Loucy (cell line): ENCODE results near the gene MXD4.

ENCODE experiments used
- H2AFZ ChIP-seq: fragments of 200-600 bp; sonication (generic); 2 replicates; pipeline ENCODE4 v1.6.0; 2016; ENCODE audit warnings: antibody characterized with exemption, mild to moderate bottlenecking, low read length, moderate library complexity
- H3F3A ChIP-seq: fragments of 200-600 bp; 2 replicates; pipeline ENCODE4 v1.6.0; 2016; ENCODE audit warnings: antibody characterized with exemption, low read depth, mild to moderate bottlenecking
- H3K27me3 ChIP-seq: fragments of 200-600 bp; sonication (generic); 2 replicates; pipeline ENCODE4 v1.6.1; 2014; ENCODE audit warnings: low read length, mild to moderate bottlenecking; ENCODE audit not compliant: insufficient read depth, poor library complexity, severe bottlenecking
- H3K36me3 ChIP-seq: fragments of 200-600 bp; sonication (generic); 2 replicates; pipeline ENCODE4 v1.6.1; 2016; ENCODE audit warnings: low read length; ENCODE audit not compliant: insufficient read depth
- H3K4me1 ChIP-seq: fragments of 200-600 bp; sonication (generic); 2 replicates; pipeline ENCODE4 v1.5.1; 2014; ENCODE audit warnings: low read length, mild to moderate bottlenecking; ENCODE audit not compliant: insufficient read depth, poor library complexity, severe bottlenecking
- H3K4me2 ChIP-seq: fragments of 200-600 bp; sonication (generic); 2 replicates; pipeline ENCODE4 v1.6.0; 2014; ENCODE audit warnings: antibody characterized with exemption, low read length, low read depth, mild to moderate bottlenecking; ENCODE audit not compliant: poor library complexity, severe bottlenecking
- H3K4me3 ChIP-seq: fragments of 200-600 bp; sonication (generic); 2 replicates; pipeline ENCODE4 v1.5.1; 2014; ENCODE audit warnings: low read length, mild to moderate bottlenecking, mixed read lengths; ENCODE audit not compliant: poor library complexity, severe bottlenecking
- H3K79me2 ChIP-seq: fragments of 200-600 bp; sonication (generic); 2 replicates; pipeline ENCODE4 v1.6.1; 2014; ENCODE audit warnings: low read length; ENCODE audit not compliant: insufficient read depth
- H3K9ac ChIP-seq: fragments of 200-600 bp; sonication (generic); 2 replicates; pipeline ENCODE4 v1.6.0; 2014; ENCODE audit warnings: mild to moderate bottlenecking, low read depth, low read length, moderate library complexity; ENCODE audit not compliant: poor library complexity, severe bottlenecking
- H3K9me2 ChIP-seq: fragments of 200-600 bp; sonication (generic); replicated peaks from 2 replicates; pipeline ENCODE4 v1.6.1; 2016; ENCODE audit warnings: low read depth, low read length, mixed read lengths
- H3K9me3 ChIP-seq: fragments of 200-600 bp; sonication (generic); 2 replicates; pipeline ENCODE4 v1.6.1; 2014; ENCODE audit warnings: mild to moderate bottlenecking, antibody characterized with exemption, low read length, low read depth; ENCODE audit not compliant: insufficient read depth
- H4K20me1 ChIP-seq: fragments of 200-600 bp; sonication (generic); 2 replicates; pipeline ENCODE4 v1.6.0; 2014; ENCODE audit warnings: antibody characterized with exemption, low read length, mild to moderate bottlenecking; ENCODE audit not compliant: insufficient read depth, poor library complexity, severe bottlenecking
- EZH2phosphoT487 ChIP-seq: fragments of 200-600 bp; IDR thresholded peaks from 2 replicates; pipeline ENCODE4 v1.6.1; 2018; ENCODE audit warnings: antibody characterized with exemption, mild to moderate bottlenecking, moderate library complexity, borderline replicate concordance
- TF ChIP-seq, protein P1 (sequence below): fragments of 200-600 bp; sonication (generic); conservative IDR thresholded peaks from 2 replicates; pipeline ENCODE4 v1.5.1; 2014; ENCODE audit warnings: mild to moderate bottlenecking, antibody characterized with exemption, low read length

MXD4 gene

DNA sequence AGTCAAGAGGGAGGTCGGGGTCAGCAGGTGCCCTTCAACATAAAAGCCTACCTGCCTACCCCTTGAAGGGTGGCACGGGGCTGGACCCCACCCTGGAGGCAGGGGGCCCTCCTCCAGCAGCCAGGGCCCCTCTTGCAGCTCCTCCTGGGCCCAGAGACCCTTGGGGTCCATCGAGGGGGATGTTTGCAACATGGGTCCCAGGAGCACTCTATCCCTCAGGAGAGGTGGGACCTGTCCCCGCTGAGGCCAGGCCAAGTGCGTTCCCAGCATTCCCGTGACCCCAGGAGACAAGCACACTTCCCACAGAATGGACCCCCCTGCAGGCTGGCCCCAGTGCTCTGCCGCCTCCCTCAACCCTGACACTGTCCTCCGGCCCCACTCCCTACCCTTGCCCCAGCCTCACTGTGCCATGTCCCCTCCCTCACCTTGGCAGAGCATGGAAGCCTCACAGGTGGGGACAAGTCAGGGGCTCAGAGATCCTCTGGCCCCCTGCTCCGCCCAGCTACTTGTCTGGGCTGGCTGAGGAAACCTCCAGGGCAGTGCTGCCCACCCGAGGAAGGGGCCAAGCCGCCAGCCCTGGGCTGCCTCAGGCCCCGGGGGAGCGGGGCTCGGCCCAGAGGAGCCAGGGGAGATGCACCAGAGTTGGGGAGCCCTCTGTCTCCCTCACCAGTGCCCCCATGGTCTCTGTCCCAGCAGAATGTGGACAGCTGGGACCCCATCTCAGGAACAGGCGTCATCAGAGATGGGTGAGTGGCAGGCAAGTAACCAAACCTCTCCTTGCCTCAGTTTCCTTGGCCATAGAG, 2.2 kb downstream of the MXD4 start:
- H3K9ac ChIP-seq, result peak overlapping the region; percentile 79
- H3K4me2 ChIP-seq, result peak overlapping the region; percentile 87
- H3K9me2 ChIP-seq, result no peaks in the 10 kb centered on the region
- peaks cover 58% of the 10 kb centered on the region for H3K79me2 ChIP-seq
- H3K9me3 ChIP-seq, result no peaks in the 10 kb centered on the region
- peak overlapping the region; percentile 92 for H3K4me3 ChIP-seq
- H3K4me1 ChIP-seq, result peaks cover 22% of the 10 kb centered on the region
- H3K27me3 ChIP-seq, result no peaks in the 10 kb centered on the region
- TF ChIP-seq, protein P1, sequence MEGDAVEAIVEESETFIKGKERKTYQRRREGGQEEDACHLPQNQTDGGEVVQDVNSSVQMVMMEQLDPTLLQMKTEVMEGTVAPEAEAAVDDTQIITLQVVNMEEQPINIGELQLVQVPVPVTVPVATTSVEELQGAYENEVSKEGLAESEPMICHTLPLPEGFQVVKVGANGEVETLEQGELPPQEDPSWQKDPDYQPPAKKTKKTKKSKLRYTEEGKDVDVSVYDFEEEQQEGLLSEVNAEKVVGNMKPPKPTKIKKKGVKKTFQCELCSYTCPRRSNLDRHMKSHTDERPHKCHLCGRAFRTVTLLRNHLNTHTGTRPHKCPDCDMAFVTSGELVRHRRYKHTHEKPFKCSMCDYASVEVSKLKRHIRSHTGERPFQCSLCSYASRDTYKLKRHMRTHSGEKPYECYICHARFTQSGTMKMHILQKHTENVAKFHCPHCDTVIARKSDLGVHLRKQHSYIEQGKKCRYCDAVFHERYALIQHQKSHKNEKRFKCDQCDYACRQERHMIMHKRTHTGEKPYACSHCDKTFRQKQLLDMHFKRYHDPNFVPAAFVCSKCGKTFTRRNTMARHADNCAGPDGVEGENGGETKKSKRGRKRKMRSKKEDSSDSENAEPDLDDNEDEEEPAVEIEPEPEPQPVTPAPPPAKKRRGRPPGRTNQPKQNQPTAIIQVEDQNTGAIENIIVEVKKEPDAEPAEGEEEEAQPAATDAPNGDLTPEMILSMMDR, result no peak
- TF ChIP-seq EZH2phosphoT487, result no peak
- H4K20me1 ChIP-seq, result peaks cover 50% of the 10 kb centered on the region
- peaks cover 8% of the 10 kb centered on the region; the same call in 1 of the 2 replicates for H3K36me3 ChIP-seq
- H3F3A ChIP-seq, result no peaks in the 10 kb centered on the region
- no peak overlapping the region for H2AFZ ChIP-seq

DNA sequence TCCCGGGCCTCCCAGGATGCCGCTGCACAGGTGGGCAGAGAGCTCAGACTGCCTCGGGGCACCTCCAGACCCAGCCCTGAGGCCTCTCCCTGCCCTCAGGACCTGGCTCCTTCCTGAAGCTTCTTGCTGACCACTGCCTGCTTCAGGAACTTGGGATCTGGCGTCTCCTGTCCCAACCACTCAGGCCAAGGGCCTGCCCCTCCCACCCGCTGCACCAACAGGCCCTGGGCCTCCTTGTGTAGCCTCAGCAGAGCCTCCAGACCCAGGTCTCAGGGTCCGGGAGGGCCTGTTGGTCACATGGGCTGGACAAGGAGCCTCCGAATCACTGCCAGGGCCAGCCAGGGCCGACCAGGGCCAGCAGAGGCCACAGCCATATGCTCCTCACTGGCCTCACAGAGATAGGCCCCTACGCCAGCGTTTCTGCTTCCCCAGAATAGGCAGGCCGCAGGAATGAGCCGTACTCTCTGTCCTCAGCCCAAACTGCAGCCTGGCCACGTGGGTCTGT, 2.8 kb downstream of the MXD4 start:
- Histone ChIP-seq H4K20me1 (peaks cover 56% of the 10 kb centered on the region), H3F3A (no peaks in the 10 kb centered on the region), H3K4me2 (peak overlapping the region; percentile 87), H3K36me3 (peaks cover 11% of the 10 kb centered on the region; the same call in 1 of the 2 replicates), H3K27me3 (no peaks in the 10 kb centered on the region), H2AFZ (no peak overlapping the region), H3K9me2 (no peaks in the 10 kb centered on the region), H3K9ac (peak overlapping the region; percentile 79), H3K9me3 (no peaks in the 10 kb centered on the region), H3K4me1 (peaks cover 22% of the 10 kb centered on the region), H3K4me3 (peak overlapping the region; percentile 92), H3K79me2 (peaks cover 58% of the 10 kb centered on the region)
- TF ChIP-seq EZH2phosphoT487, result no peak
- TF ChIP-seq, protein P1, result no peak

DNA sequence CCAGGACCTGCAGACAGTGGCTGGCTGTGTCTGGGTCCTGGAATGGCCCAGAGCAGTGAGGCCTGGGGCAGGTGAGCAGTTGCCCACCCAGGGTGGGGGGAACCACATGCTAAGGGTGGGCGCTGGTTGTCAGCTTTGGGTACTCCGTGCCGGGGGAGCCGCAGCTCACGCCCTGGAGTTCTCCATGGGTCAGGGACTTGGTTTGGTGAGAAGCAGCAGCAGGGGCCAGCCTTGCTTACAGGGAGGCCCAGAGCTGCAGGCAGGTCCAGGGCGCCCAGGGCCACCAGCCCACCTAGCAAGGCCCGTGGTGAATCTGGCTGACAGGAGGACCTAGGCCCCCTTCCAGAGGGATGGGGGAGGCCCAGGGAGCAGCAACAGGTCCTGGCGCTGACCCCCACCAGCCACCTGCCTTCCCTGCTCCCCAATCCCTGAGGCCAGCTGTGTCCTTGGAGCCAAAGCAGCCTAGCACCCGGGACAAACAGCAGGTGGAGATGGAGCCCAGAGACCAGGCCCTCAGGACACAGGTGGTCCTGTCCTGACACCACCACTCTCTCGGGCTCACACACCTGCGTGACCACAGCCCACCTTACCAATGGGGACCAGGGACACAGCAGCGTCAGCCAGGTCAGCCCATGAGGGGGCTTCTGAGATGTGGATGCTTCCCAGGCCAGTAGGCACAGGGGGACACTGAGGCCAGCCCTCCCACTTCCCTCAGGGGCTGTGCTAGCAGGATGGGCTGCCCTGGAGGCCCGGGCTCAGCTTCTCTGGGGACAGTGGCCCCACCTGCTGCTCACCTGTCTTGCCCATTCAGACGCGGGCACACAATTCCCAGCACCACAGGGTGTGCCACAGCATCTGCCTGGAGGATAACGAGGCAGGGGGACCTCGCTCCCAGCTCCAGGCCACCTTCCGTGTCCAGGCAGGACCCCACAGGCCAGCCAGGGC, 3.5 kb downstream of the MXD4 start:
- H2AFZ ChIP-seq, result no peak overlapping the region
- peak overlapping the region; percentile 79 for H3K9ac ChIP-seq
- H3F3A ChIP-seq, result no peaks in the 10 kb centered on the region
- H3K79me2 ChIP-seq, result peaks cover 58% of the 10 kb centered on the region
- no peaks in the 10 kb centered on the region for H3K9me2 ChIP-seq
- H3K36me3 ChIP-seq, result peaks cover 13% of the 10 kb centered on the region; the same call in 1 of the 2 replicates
- H3K4me2 ChIP-seq, result peak overlapping the region; percentile 87
- H3K4me3 ChIP-seq, result peak overlapping the region; percentile 92
- no peaks in the 10 kb centered on the region for H3K9me3 ChIP-seq
- peaks cover 56% of the 10 kb centered on the region for H4K20me1 ChIP-seq
- H3K4me1 ChIP-seq, result peaks cover 17% of the 10 kb centered on the region
- no peaks in the 10 kb centered on the region for H3K27me3 ChIP-seq
- TF ChIP-seq EZH2phosphoT487, result no peak
- TF ChIP-seq, protein P1, result no peak
